Hepatocyte (in vitro differentiated cells): ENCODE data around the gene PLEKHG5. TPM values are rescaled to one million over a fixed set of nuclear protein-coding genes. Genes with fewer than 3 reads are reported as not detected.

ENCODE experiments used
- DNase-seq: peaks from one replicate; pipeline ENCODE4 v3.0.0-alpha.2; 2016; ENCODE audit warnings: low spot score
- H2AFZ ChIP-seq: fragments of 200-600 bp; sonication (generic); 2 replicates; pipeline ENCODE4 v1.6.0; 2016; ENCODE audit warnings: antibody characterized with exemption, mild to moderate bottlenecking
- H3K27ac ChIP-seq: fragments of 200-600 bp; sonication (generic); 2 replicates; pipeline ENCODE4 v1.5.1; 2016; ENCODE audit warnings: mild to moderate bottlenecking
- H3K27me3 ChIP-seq: fragments of 200-600 bp; sonication (generic); 2 replicates; pipeline ENCODE4 v1.6.1; 2016
- H3K36me3 ChIP-seq: fragments of 200-600 bp; sonication (generic); replicated peaks from 2 replicates; pipeline ENCODE4 v1.5.1; 2016; ENCODE audit warnings: low read depth; ENCODE audit not compliant: insufficient read depth
- H3K4me1 ChIP-seq: fragments of 200-600 bp; sonication (generic); 2 replicates; pipeline ENCODE4 v1.5.1; 2016; ENCODE audit warnings: mild to moderate bottlenecking, moderate library complexity; ENCODE audit not compliant: insufficient read depth
- H3K4me2 ChIP-seq: fragments of 200-600 bp; sonication (generic); 2 replicates; pipeline ENCODE4 v1.6.0; 2016
- H3K4me3 ChIP-seq: fragments of 200-600 bp; sonication (generic); 2 replicates; pipeline ENCODE4 v1.5.1; 2016; ENCODE audit warnings: mild to moderate bottlenecking
- H3K79me2 ChIP-seq: fragments of 200-600 bp; sonication (generic); 2 replicates; pipeline ENCODE4 v1.6.0; 2017; ENCODE audit warnings: mild to moderate bottlenecking
- H3K9me2 ChIP-seq: fragments of 200-600 bp; sonication (generic); replicated peaks from 2 replicates; pipeline ENCODE4 v1.6.0; 2017; ENCODE audit warnings: mild to moderate bottlenecking; ENCODE audit not compliant: insufficient read depth
- H3K9me3 ChIP-seq: fragments of 200-600 bp; sonication (generic); 2 replicates; pipeline ENCODE4 v1.5.1; 2016; ENCODE audit warnings: low read depth, mild to moderate bottlenecking
- H4K20me1 ChIP-seq: fragments of 200-600 bp; sonication (generic); 2 replicates; pipeline ENCODE4 v1.6.0; 2016; ENCODE audit warnings: mild to moderate bottlenecking; ENCODE audit not compliant: insufficient read depth, poor library complexity, severe bottlenecking
- CTCF ChIP-seq: fragments of 200-600 bp; sonication (generic); IDR thresholded peaks from 2 replicates; pipeline ENCODE4 v1.5.1; 2016; ENCODE audit warnings: antibody characterized with exemption, mild to moderate bottlenecking; ENCODE audit not compliant: poor library complexity
- EZH2 ChIP-seq: fragments of 200-600 bp; sonication (generic); IDR thresholded peaks from 2 replicates; pipeline ENCODE4 v1.6.1; 2016; ENCODE audit warnings: antibody characterized with exemption, mild to moderate bottlenecking, borderline replicate concordance
- EZH2phosphoT487 ChIP-seq: fragments of 200-600 bp; sonication (generic); IDR thresholded peaks from one replicate; pipeline ENCODE4 v1.6.1; 2018; ENCODE audit warnings: antibody characterized with exemption, mild to moderate bottlenecking, low read depth, moderate library complexity; ENCODE audit not compliant: unreplicated experiment, severe bottlenecking
- WGBS: methylation state at CpG from one replicate; pipeline ENCODE4 v1.1.6; 2016; ENCODE audit warnings: low lambda C conversion rate; ENCODE audit errors: missing lambda C conversion rate; 5-methylcytosine and 5-hydroxymethylcytosine counted together
- polyA plus RNA-seq: library from polyadenylated mRNA; unstranded; fragments of >200 nt; fragmentation: Nextera tagmentation; extraction: Ambion mirVana; gene quantifications from 2 replicates; pipeline ENCODE4 v1.2.1, GENCODE V29; 2016
- total RNA-seq: library from RNA; depleted of rRNA; stranded (reverse); fragments of >200 nt; gene quantifications from 2 replicates; pipeline ENCODE4 v1.2.3, GENCODE V29; 2014

PLEKHG5 gene
- total and polyA plus RNA-seq, 2 experiments from 2014 or later: 11.5 to 13.3 TPM

- DNase-seq: no peak
- WGBS: 74% methylated on average over 16 of the region's 20 CpGs
- no peak for TF ChIP-seq EZH2phosphoT487
- no peak for TF ChIP-seq EZH2
- TF ChIP-seq CTCF: no peak
- H3K9me2 ChIP-seq: no peaks in the 10 kb centered on the region
- no peak overlapping the region for H3K4me3 ChIP-seq
- H3K4me1 ChIP-seq: no peaks in the 10 kb centered on the region
- H3K9me3 ChIP-seq: no peaks in the 10 kb centered on the region
- H2AFZ ChIP-seq: no peak overlapping the region
- H4K20me1 ChIP-seq: no peaks in the 10 kb centered on the region
- H3K36me3 ChIP-seq: no peaks in the 10 kb centered on the region
- H3K79me2 ChIP-seq: no peaks in the 10 kb centered on the region
- H3K27me3 ChIP-seq: no peaks in the 10 kb centered on the region
- H3K4me2 ChIP-seq: no peak overlapping the region
- no peak overlapping the region for H3K27ac ChIP-seq
Measured at GRCh38 chr1:6503884-6504602, 12.6 kb upstream of the PLEKHG5 start.

GRCh38 chr1:6502000-6502891 is 10.8 kb upstream of the PLEKHG5 start:
- Histone ChIP-seq H2AFZ (no peak overlapping the region), H3K9me3 (no peaks in the 10 kb centered on the region), H3K27ac (no peak overlapping the region), H3K79me2 (no peaks in the 10 kb centered on the region), H3K36me3 (no peaks in the 10 kb centered on the region), H3K4me2 (no peak overlapping the region), H3K4me1 (peaks cover 7% of the 10 kb centered on the region), H3K27me3 (no peaks in the 10 kb centered on the region), H3K9me2 (no peaks in the 10 kb centered on the region), H4K20me1 (no peaks in the 10 kb centered on the region), H3K4me3 (no peak overlapping the region)
- DNase-seq: no peak
- WGBS: 90% methylated on average over 30 of the region's 31 CpGs
- TF ChIP-seq CTCF (no peak), EZH2phosphoT487 (no peak), EZH2 (no peak)

- H3K27ac ChIP-seq: no peak overlapping the region
- no peak overlapping the region for H2AFZ ChIP-seq
- DNase-seq: no peak
Measured at GRCh38 chr1:6501279-6501813, 9.9 kb upstream of the PLEKHG5 start.

More at GRCh38 chr1:6501279-6501813, 9.9 kb upstream of the PLEKHG5 start:
- Histone ChIP-seq H3K36me3 (no peaks in the 10 kb centered on the region), H3K79me2 (no peaks in the 10 kb centered on the region), H3K4me1 (peaks cover 13% of the 10 kb centered on the region), H3K4me3 (no peak overlapping the region), H3K9me2 (no peaks in the 10 kb centered on the region), H3K4me2 (no peak overlapping the region), H3K9me3 (no peaks in the 10 kb centered on the region), H4K20me1 (no peaks in the 10 kb centered on the region), H3K27me3 (no peaks in the 10 kb centered on the region)
- 86% methylated on average over 10 of the region's 10 CpGs for WGBS
- TF ChIP-seq EZH2: no peak
- TF ChIP-seq CTCF: no peak
- TF ChIP-seq EZH2phosphoT487: no peak
